Keratinocyte (primary cell): ENCODE data around the gene ALDH3A1.

Experiments
- CTCF ChIP-seq, 3 experiments: IDR thresholded peaks in 1 of 3; conservative IDR thresholded peaks in 1 of 3; optimal IDR thresholded peaks in 1 of 3; 2 replicates in 2 of 3; 3 replicates in 1 of 3; pipeline versions ENCODE3 to v1.5.1; 2011; ENCODE audit warnings: low read length in 3 of 3, mild to moderate bottlenecking in 3 of 3, moderate library complexity in 2 of 3, control low read depth in 1 of 3, inconsistent platforms in 1 of 3; ENCODE audit not compliant: insufficient read depth in 2 of 3; ENCODE audit errors: extremely low read depth in 1 of 3
- EZH2 ChIP-seq: IDR thresholded peaks from one replicate; pipeline ENCODE4 v1.6.1; 2012; ENCODE audit warnings: inconsistent platforms, mild to moderate bottlenecking, low read length, moderate library complexity

GRCh38 chr17:19771971-19772630 is 24.0 kb upstream of the ALDH3A1 start:
- no peak for TF ChIP-seq CTCF (optimal IDR thresholded peaks at IDR 0.05 in 1 of 3, IDR thresholded peaks at IDR 0.05 in 1 of 3, conservative IDR thresholded peaks at IDR 0.05 in 1 of 3; ENCODE audit: extremely low read depth in 1 of 3, insufficient read depth in 2 of 3, low read length in 3 of 3)
- TF ChIP-seq EZH2, result no peak
